HG03139 (cell line): ENCODE data around the gene ATAD5.
"Not testable (repeated sequence)": the region's sequence is repeated elsewhere in the genome, so short reads cannot be mapped to it uniquely, and the experiment has no call there.

Experiments used
- ATAC-seq: cut with Tn5 transposase; IDR thresholded peaks from one replicate; pipeline ENCODE4 v1.9.1; 2021; ENCODE audit not compliant: unreplicated experiment

The ATAD5 gene

GRCh38 chr17:30910151-30910550 is 78.4 kb downstream of the ATAD5 start:
- not testable (repeated sequence) for ATAC-seq

GRCh38 chr17:30913955-30914354 is 82.2 kb downstream of the ATAD5 start:
- ATAC-seq, result no peak

- ATAC-seq, result no peak
Observed at GRCh38 chr17:30915833-30916611, 84.3 kb downstream of the ATAD5 start.

- no peak for ATAC-seq
Observed at GRCh38 chr17:30917050-30917449, 85.3 kb downstream of the ATAD5 start.

GRCh38 chr17:30920282-30920681 is 88.5 kb downstream of the ATAD5 start:
- no peak for ATAC-seq

GRCh38 chr17:30920683-30921543 is 89.1 kb downstream of the ATAD5 start:
- ATAC-seq, result no peak

GRCh38 chr17:30921544-30922196 is 89.9 kb downstream of the ATAD5 start, which contains the start of gene ADAP2:
Gene ADAP2, plus strand, starts transcription at chr17:30921945. Its CDS starts 70 bp downstream, at chr17:30922015.
- ATAC-seq, result no peak

- ATAC-seq, result no peak
Observed at GRCh38 chr17:30922235-30923030, 90.7 kb downstream of the ATAD5 start.

- ATAC-seq, result no peak
Observed at GRCh38 chr17:30924341-30924740, 92.6 kb downstream of the ATAD5 start.

GRCh38 chr17:30926516-30926915 is 94.8 kb downstream of the ATAD5 start:
- ATAC-seq, result no peak

GRCh38 chr17:30927756-30928155 is 96.0 kb downstream of the ATAD5 start:
- no peak for ATAC-seq

GRCh38 chr17:30928584-30928983 is 96.8 kb downstream of the ATAD5 start:
- no peak for ATAC-seq

GRCh38 chr17:30929081-30929633 is 97.4 kb downstream of the ATAD5 start:
- no peak for ATAC-seq

GRCh38 chr17:30929861-30930260 is 98.1 kb downstream of the ATAD5 start:
- not testable (repeated sequence) for ATAC-seq

GRCh38 chr17:30930495-30930894 is 98.7 kb downstream of the ATAD5 start:
- no peak for ATAC-seq

GRCh38 chr17:30931582-30931981 is 99.8 kb downstream of the ATAD5 start:
- not testable (repeated sequence) for ATAC-seq

GRCh38 chr17:30933966-30934365 is 102.2 kb downstream of the ATAD5 start:
- ATAC-seq, result no peak

- no peak for ATAC-seq
Observed at GRCh38 chr17:30939051-30939689, 107.4 kb downstream of the ATAD5 start.

GRCh38 chr17:30942308-30943079 is 110.7 kb downstream of the ATAD5 start:
- ATAC-seq, result no peak
